Mesodermal cell (in vitro differentiated cells): ENCODE data around the gene AGAP1.

Source experiments
- H3K27ac ChIP-seq: 2 replicates; pipeline ENCODE4 v1.7.0; 2013; ENCODE audit warnings: mild to moderate bottlenecking, low read depth, low read length, moderate library complexity; ENCODE audit not compliant: severe bottlenecking
- H3K36me3 ChIP-seq: 2 replicates; pipeline ENCODE4 v1.7.1; 2013; ENCODE audit warnings: mild to moderate bottlenecking, low read length, moderate library complexity; ENCODE audit not compliant: control insufficient read depth, insufficient read depth
- H3K4me1 ChIP-seq: one replicate; pipeline ENCODE4 v1.7.1; 2013; ENCODE audit warnings: mild to moderate bottlenecking, low read length; ENCODE audit not compliant: insufficient read depth, control insufficient read depth, poor library complexity, severe bottlenecking
- H3K4me3 ChIP-seq: 2 replicates; pipeline ENCODE4 v1.7.0; 2013; ENCODE audit warnings: low read length, control low read depth, mild to moderate bottlenecking; ENCODE audit not compliant: insufficient read depth, poor library complexity, severe bottlenecking; ENCODE audit errors: extremely low read depth
- H3K9me3 ChIP-seq: 2 replicates; pipeline ENCODE4 v1.7.1; 2013; ENCODE audit warnings: mild to moderate bottlenecking, low read length, moderate library complexity; ENCODE audit not compliant: control insufficient read depth
- WGBS, 2 experiments: methylation state at CpG; one replicate each; pipeline ENCODE4 v1.1.5; 2013; ENCODE audit warnings: missing lambda C conversion rate in 2 of 2; ENCODE audit not compliant: insufficient coverage in 2 of 2; 5-methylcytosine and 5-hydroxymethylcytosine counted together

AGAP1 gene

GRCh38 chr2:236117401-236117800 lies 623.6 kb downstream of the AGAP1 start:
- WGBS, 2 experiments = 87 to 88% methylated on average over 8 to 10 of the region's 10 CpGs
- Histone ChIP-seq H3K4me3 (no peak overlapping the region), H3K9me3 (no peaks in the 10 kb centered on the region), H3K36me3 (peaks cover 3% of the 10 kb centered on the region), H3K4me1 (no peaks in the 10 kb centered on the region), H3K27ac (no peak overlapping the region)

DNA sequence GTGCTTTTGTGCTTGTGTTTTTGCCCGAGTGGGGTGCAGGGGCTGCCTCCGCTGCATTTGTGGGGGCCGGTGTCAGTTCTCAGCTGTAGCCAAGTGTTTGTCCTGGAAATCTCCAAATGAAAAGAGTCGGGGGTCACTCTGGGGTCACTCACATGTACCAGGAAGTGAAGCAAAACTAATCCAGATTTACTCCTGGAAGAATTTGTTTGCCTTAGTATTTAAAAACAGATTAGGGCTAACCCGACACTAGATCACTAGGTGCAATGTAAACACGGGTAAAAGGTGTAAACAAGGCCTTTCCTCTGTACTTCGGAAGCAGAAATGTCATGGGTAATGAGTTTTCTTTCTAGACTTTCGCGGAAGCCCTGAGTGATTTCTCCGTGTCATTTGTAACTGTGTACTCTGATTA lies 624.0 kb downstream of the AGAP1 start:
- Histone ChIP-seq H3K4me3 (no peak overlapping the region), H3K4me1 (no peaks in the 10 kb centered on the region), H3K9me3 (no peaks in the 10 kb centered on the region), H3K27ac (no peak overlapping the region), H3K36me3 (peaks cover 3% of the 10 kb centered on the region)
- 57 to 61% methylated on average over 7 to 10 of the region's 10 CpGs for WGBS, 2 experiments

- H3K27ac ChIP-seq = no peak overlapping the region
- no peak overlapping the region for H3K4me3 ChIP-seq
- no peaks in the 10 kb centered on the region for H3K4me1 ChIP-seq
- 94 to 97% methylated on average over 3 to 4 of the region's 4 CpGs for WGBS, 2 experiments
- no peaks in the 10 kb centered on the region for H3K9me3 ChIP-seq
- H3K36me3 ChIP-seq = peaks cover 7% of the 10 kb centered on the region
Observed at GRCh38 chr2:236119003-236119402, 625.2 kb downstream of the AGAP1 start.

DNA sequence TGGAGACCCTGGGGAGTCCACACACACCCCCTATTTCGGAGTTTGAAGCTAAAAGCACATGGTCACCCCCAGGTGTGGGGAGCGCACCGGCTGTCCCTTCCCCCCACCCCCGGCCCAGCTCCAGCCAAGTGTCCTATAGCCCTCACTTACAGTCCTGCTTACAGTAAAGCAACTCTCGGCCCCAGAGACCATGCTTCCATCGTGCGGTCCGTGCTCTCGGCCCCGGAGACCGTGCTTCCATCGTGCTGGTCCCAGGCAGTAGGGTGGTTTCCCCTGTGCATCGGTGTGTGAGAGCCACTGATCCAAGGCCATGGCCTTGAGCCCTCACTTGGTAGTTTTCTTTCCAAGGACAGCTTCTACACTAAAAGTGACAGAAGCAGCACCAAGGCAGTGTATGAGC lies 625.6 kb downstream of the AGAP1 start:
- Histone ChIP-seq H3K4me1 (no peaks in the 10 kb centered on the region), H3K9me3 (no peaks in the 10 kb centered on the region), H3K36me3 (peaks cover 7% of the 10 kb centered on the region), H3K4me3 (no peak overlapping the region), H3K27ac (no peak overlapping the region)
- 93 to 96% methylated on average over 7 to 11 of the region's 13 CpGs for WGBS, 2 experiments

DNA sequence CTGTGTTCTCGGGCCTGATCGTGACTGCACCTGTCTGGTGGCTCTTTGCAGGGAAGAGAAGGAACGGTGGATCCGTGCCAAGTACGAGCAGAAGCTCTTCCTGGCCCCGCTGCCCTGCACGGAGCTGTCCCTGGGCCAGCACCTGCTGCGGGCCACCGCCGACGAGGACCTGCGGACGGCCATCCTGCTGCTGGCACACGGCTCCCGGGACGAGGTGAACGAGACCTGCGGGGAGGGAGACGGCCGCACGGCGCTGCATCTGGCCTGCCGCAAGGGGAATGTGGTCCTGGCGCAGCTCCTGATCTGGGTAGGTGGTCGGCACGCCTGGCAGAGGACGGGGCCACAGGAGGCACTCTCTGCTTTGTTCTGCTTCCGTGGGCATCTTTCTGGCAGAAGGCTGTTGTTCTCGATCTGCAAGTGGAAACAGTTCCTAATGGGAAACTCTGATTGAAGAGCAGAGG lies 626.3 kb downstream of the AGAP1 start:
- no peak overlapping the region for H3K27ac ChIP-seq
- H3K4me1 ChIP-seq = no peaks in the 10 kb centered on the region
- peaks cover 7% of the 10 kb centered on the region for H3K36me3 ChIP-seq
- H3K4me3 ChIP-seq = no peak overlapping the region
- 91 to 96% methylated on average over 28 to 29 of the region's 29 CpGs for WGBS, 2 experiments
- H3K9me3 ChIP-seq = no peaks in the 10 kb centered on the region

DNA sequence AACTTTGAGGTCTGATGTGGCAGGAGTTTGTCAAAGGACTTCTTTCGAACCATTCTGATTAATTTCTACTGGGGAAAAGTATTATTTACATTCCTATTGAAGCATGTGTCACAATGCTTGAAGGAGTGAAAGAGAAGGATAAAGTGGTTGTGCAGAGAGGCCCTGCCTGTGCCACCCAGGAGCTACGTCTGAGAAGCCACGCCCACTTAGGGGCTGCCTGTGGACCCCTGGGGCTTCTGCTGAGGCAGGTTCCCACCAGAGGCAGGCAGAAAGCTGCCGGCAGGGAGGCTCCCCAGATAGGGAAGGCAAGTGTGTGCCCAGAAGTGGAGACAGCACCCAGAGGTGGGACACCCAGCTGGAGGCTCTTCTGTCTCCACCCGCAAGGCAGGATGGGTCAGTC lies 627.0 kb downstream of the AGAP1 start:
- H3K4me3 ChIP-seq = no peak overlapping the region
- no peak overlapping the region for H3K27ac ChIP-seq
- 80 to 86% methylated on average over 4 of the region's 5 CpGs for WGBS, 2 experiments
- peaks cover 8% of the 10 kb centered on the region for H3K36me3 ChIP-seq
- no peaks in the 10 kb centered on the region for H3K9me3 ChIP-seq
- no peaks in the 10 kb centered on the region for H3K4me1 ChIP-seq

DNA sequence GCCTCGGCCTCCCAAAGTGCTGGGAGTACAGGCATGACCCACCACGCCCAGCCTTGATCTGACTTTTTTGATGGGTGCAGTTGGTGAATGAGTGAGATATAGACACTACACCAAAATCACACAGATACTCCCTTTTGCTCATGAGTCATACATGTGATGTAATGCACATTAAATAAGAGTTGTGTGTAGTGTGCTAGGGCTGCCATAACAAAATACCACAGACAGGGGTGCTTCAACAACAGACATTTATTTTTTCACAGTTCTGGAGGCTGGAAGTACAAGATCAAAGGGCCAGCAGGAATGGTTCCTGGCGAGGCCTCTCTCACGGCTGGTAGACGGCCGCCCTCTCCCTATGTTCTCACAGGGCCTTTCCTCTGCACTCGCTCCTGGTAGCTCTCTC lies 627.7 kb downstream of the AGAP1 start:
- no peak overlapping the region for H3K4me3 ChIP-seq
- H3K9me3 ChIP-seq = no peaks in the 10 kb centered on the region
- H3K36me3 ChIP-seq = peaks cover 14% of the 10 kb centered on the region
- H3K27ac ChIP-seq = no peak overlapping the region
- no peaks in the 10 kb centered on the region for H3K4me1 ChIP-seq
- 94 to 96% methylated on average over 5 to 6 of the region's 7 CpGs for WGBS, 2 experiments

GRCh38 chr2:236122236-236122635 lies 628.4 kb downstream of the AGAP1 start:
- H3K4me1 ChIP-seq = no peaks in the 10 kb centered on the region
- WGBS, 2 experiments = 100% methylated on average over 1 to 2 of the region's 3 CpGs
- no peaks in the 10 kb centered on the region for H3K9me3 ChIP-seq
- H3K27ac ChIP-seq = no peak overlapping the region
- H3K36me3 ChIP-seq = peaks cover 19% of the 10 kb centered on the region
- H3K4me3 ChIP-seq = no peak overlapping the region

GRCh38 chr2:236123716-236124115 lies 629.9 kb downstream of the AGAP1 start:
- peaks cover 23% of the 10 kb centered on the region for H3K36me3 ChIP-seq
- no peak overlapping the region for H3K4me3 ChIP-seq
- H3K4me1 ChIP-seq = no peaks in the 10 kb centered on the region
- 93 to 97% methylated on average over 8 to 19 of the region's 19 CpGs for WGBS, 2 experiments
- H3K9me3 ChIP-seq = no peaks in the 10 kb centered on the region
- no peak overlapping the region for H3K27ac ChIP-seq

DNA sequence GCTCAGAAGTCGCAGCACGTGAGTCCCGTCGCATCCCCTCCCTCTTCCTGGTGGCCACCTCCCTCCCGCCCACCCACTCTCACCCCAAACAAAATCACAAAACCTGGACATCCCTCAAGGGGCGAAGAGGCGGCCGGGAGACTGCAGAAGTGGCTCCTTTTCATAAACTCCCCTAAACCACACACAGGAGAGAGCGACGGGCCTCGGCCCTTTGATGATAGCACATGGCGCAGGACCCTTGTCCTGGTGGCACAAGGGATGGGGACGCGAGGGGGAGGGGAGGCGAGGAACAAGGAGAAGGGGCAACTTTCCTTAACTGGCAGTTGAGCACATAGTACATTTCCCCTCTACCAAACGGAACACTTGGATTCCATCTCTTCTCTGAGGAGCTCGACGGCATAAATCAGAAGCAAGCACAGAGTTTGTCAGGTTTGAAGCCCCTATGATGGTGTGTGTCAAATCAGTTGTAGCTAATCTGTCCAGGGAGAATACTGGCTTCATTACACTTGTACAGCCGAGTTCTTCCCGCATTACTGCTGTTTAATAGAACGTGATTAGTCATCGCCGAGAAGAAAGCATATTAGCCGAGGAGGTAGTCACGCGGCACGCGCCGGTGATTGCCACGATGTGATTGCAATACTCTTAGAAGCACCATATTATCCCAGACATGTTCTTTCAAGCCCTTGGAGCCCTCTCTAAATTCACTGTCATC lies 630.5 kb downstream of the AGAP1 start:
- no peaks in the 10 kb centered on the region for H3K9me3 ChIP-seq
- no peak overlapping the region for H3K27ac ChIP-seq
- no peak overlapping the region for H3K4me3 ChIP-seq
- 96 to 97% methylated on average over 18 to 21 of the region's 30 CpGs for WGBS, 2 experiments
- no peaks in the 10 kb centered on the region for H3K4me1 ChIP-seq
- peaks cover 27% of the 10 kb centered on the region for H3K36me3 ChIP-seq

DNA sequence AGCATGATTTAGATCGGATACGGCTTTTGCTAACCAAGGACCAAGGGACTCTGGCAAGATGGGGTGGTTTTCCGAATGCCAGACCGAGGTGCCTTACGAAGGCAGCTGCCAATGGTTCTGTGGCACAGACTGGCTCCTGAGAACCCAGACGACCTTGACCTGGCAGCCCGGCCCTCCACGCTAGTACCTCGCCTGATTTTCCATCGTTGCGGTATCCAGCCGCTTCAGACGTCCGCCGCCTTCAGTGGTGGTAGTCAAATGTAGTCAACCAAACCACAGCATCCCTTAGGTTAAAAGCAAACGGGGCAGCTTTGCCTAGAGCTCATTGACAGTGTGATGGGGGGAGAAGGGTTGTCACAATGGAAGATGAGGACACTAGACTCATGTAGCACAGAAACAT lies 631.7 kb downstream of the AGAP1 start:
- Histone ChIP-seq H3K9me3 (no peaks in the 10 kb centered on the region), H3K4me3 (no peak overlapping the region), H3K4me1 (no peaks in the 10 kb centered on the region), H3K27ac (no peak overlapping the region), H3K36me3 (peaks cover 27% of the 10 kb centered on the region)
- 96 to 97% methylated on average over 8 to 11 of the region's 16 CpGs for WGBS, 2 experiments
